Heart left ventricle (tissue), 16 donors: ENCODE measurements around the gene GPX2. TPM values are rescaled to one million over a fixed set of nuclear protein-coding genes. Genes with fewer than 3 reads are reported as not detected.
A peak's percentile ranks its signal among the peaks of the same experiment; 100 is the strongest.

Experiments used
- ATAC-seq, 4 donors: fragments of 200-7000 bp; cut with Tn5 transposase; one replicate each; pipeline ENCODE4 v1.9.1; 2020 to 2022; ENCODE audit warnings: moderate library complexity in 4 of 4, mild to moderate bottlenecking in 3 of 4, moderate number of reproducible peaks in 1 of 4
- DNase-seq, 5 donors: peaks; one replicate each; pipeline ENCODE4 v3.0.0-alpha.2; 2020
- H3K27ac ChIP-seq, 12 donors: fragments of 200-600 bp; sonication (generic) in 4 of 12; one replicate each; pipeline versions ENCODE4 v1.5.0 to v1.8.0; 2016 to 2022; ENCODE audit warnings: mild to moderate bottlenecking in 2 of 12
- H3K27me3 ChIP-seq, 9 donors: fragments of 200-600 bp; sonication (generic) in 2 of 9; one replicate each; pipeline versions ENCODE4 v1.5.1 to v1.8.0; 2016 to 2022; ENCODE audit warnings: mild to moderate bottlenecking in 3 of 9
- H3K36me3 ChIP-seq, 9 donors: fragments of 200-600 bp; sonication (generic) in 2 of 9; one replicate each; pipeline versions ENCODE4 v1.5.0 to v1.8.0; 2018 to 2022; ENCODE audit warnings: mild to moderate bottlenecking in 2 of 9
- H3K4me1 ChIP-seq, 12 donors: fragments of 200-600 bp; sonication (generic) in 4 of 12; one replicate each; pipeline versions ENCODE4 v1.5.0 to v1.8.0; 2016 to 2022; ENCODE audit warnings: mild to moderate bottlenecking in 3 of 12
- H3K4me3 ChIP-seq, 12 donors: fragments of 200-600 bp; sonication (generic) in 4 of 12; one replicate each; pipeline versions ENCODE4 v1.5.0 to v1.8.0; 2017 to 2022; ENCODE audit warnings: mild to moderate bottlenecking in 9 of 12, moderate library complexity in 4 of 12
- H3K9me3 ChIP-seq, 12 donors: fragments of 200-600 bp; sonication (generic) in 4 of 12; one replicate each; pipeline versions ENCODE4 v1.5.0 to v1.8.0; 2016 to 2022; ENCODE audit warnings: mild to moderate bottlenecking in 1 of 12
- POLR2A ChIP-seq, 2 donors: fragments of 450-650 bp; IDR thresholded peaks; one replicate each; pipeline ENCODE4 v1.6.1; 2017; ENCODE audit warnings: antibody characterized with exemption in 2 of 2, mild to moderate bottlenecking in 2 of 2, moderate library complexity in 2 of 2
- WGBS, 4 donors: extraction: QIAGEN DNeasy Blood & Tissue Kit in 2 of 4; methylation state at CpG; one replicate each; pipeline versions ENCODE4 v1.1.5 to v1.1.7; 2013 to 2018; 5-methylcytosine and 5-hydroxymethylcytosine counted together
- intact Hi-C, 10 donors: fragments of 100-400 bp; cut with DNase I; formaldehyde crosslinking; loops; one replicate each; pipeline versions ENCODE4 v1.11.1 to v1.14.2; 2022
- polyA plus RNA-seq, 2 donors: library from polyadenylated mRNA; stranded (reverse); fragments of 200-250 nt; gene quantifications; one replicate each; pipeline ENCODE4 v1.2.3, GENCODE V29; 2013
- total RNA-seq, 9 donors: library from RNA; depleted of rRNA in 2 of 9; stranded (reverse); fragments of >200 nt in 2 of 9; fragmentation: NEBNext Ultra II Directional in 3 of 9; extraction: Animal tissue kit (Norgen Biotek cat#: 25700) in 3 of 9; gene quantifications; one replicate each; pipeline versions ENCODE4 v1.1.0 to v1.2.4, GENCODE V29; 2016 to 2023
- TF ChIP-seq, protein P1 (sequence below), 12 donors: fragments of 200-600 bp; sonication (generic) in 4 of 12; IDR thresholded peaks; one replicate each; pipeline versions ENCODE4 v1.5.0 to v1.8.0; 2018 to 2022; ENCODE audit warnings: antibody characterized with exemption in 12 of 12, mild to moderate bottlenecking in 5 of 12
- donor health status: ischemic (EF 13 %, LVEDD 7.1; RV severe dilation, severe dysfunction).
- donor health status: healthy with polysubstance abuse.
- donor health status: DM: no; HTN: yes; CAD: no.
- donor health status: DM: no; HTN: no; CAD: no.
- donor health status: ischemic (EF 25% LVEDD 6.9; RV normal size, moderate dysfunction).
- donor health status: ischemic (EF 25% LVEDD 5.7; RV mildly dilated, moderate dysfunction).
- donor health status: healthy.
- donor health status: DM: yes; HTN: yes; CAD: no.
- donor health status: ischemic (EF 35%, LVEDD 5.7; RV mildly dilated, moderate dysfunction).
- donor health status: nonischemic (EF 11% LVEDD 7.7; RV severe dilation, severe dysfunction).
- donor health status: DM: yes; HTN: yes; CAD: no.
- donor health status: PGD.
- donor health status: ischemic (EF 29% LVEDD 5.4; RV normal size, mild dysfunction).
- donor health status: nonischemic (EF 23%, LVEDD 6.1; RV moderate dilation, normal function).

GPX2 gene
- total and polyA plus RNA-seq, 11 donors: 0.26 TPM; not detected in 10

DNA sequence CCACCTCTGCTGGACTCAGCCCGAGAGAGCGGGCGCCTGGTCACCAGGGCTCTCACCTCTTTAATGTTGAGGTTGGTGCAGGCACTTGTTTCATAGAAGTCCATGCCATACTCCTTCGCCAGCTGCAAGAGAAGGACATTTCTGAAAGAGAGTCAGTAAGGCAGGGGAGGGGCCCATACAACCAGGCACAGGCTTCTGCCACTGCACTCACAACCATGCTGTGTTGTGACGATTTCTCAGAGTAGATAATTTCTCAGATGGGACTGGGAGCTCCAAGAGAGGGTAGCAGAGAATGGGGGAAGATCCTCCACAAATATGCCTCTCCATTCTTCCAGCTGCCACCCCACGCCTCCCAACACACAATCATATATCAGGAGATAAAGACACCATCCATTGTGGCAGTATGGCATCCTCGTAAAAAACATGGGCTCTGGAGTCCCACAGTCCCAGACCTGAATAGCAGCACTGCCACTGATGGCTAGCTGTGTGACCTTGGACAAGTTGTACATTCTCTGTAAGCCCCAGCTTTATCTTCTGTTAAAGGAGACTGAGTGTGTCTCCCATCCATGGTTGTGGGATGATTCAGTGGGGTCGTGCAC is 6.2 kb upstream of the GPX2 start:
- Histone ChIP-seq H3K27me3 (no peaks in the 10 kb centered on the region), H3K4me3 (no peak overlapping the region), H3K36me3 (peaks cover 0 to 24% (median 9%) of the 10 kb centered on the region in 9 donors), H3K9me3 (no peaks in the 10 kb centered on the region), H3K27ac (peak overlapping the region in 8 of 12 donors; percentile 32 to 99 (median 87)), H3K4me1 (peaks cover 0 to 56% (median 20%) of the 10 kb centered on the region in 12 donors)
- 70 to 93% (median 87%) methylated on average over 7 to 8 of the region's 8 CpGs for WGBS, 4 donors
- ATAC-seq (peak in 1 of 4 donors; percentile 1), DNase-seq (no peak)
- intact Hi-C loops: no loop called here
- no peak for TF ChIP-seq POLR2A (IDR thresholded peaks at IDR 0.05)
- TF ChIP-seq, protein P1, sequence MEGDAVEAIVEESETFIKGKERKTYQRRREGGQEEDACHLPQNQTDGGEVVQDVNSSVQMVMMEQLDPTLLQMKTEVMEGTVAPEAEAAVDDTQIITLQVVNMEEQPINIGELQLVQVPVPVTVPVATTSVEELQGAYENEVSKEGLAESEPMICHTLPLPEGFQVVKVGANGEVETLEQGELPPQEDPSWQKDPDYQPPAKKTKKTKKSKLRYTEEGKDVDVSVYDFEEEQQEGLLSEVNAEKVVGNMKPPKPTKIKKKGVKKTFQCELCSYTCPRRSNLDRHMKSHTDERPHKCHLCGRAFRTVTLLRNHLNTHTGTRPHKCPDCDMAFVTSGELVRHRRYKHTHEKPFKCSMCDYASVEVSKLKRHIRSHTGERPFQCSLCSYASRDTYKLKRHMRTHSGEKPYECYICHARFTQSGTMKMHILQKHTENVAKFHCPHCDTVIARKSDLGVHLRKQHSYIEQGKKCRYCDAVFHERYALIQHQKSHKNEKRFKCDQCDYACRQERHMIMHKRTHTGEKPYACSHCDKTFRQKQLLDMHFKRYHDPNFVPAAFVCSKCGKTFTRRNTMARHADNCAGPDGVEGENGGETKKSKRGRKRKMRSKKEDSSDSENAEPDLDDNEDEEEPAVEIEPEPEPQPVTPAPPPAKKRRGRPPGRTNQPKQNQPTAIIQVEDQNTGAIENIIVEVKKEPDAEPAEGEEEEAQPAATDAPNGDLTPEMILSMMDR (IDR thresholded peaks at IDR 0.05): no peak

DNA sequence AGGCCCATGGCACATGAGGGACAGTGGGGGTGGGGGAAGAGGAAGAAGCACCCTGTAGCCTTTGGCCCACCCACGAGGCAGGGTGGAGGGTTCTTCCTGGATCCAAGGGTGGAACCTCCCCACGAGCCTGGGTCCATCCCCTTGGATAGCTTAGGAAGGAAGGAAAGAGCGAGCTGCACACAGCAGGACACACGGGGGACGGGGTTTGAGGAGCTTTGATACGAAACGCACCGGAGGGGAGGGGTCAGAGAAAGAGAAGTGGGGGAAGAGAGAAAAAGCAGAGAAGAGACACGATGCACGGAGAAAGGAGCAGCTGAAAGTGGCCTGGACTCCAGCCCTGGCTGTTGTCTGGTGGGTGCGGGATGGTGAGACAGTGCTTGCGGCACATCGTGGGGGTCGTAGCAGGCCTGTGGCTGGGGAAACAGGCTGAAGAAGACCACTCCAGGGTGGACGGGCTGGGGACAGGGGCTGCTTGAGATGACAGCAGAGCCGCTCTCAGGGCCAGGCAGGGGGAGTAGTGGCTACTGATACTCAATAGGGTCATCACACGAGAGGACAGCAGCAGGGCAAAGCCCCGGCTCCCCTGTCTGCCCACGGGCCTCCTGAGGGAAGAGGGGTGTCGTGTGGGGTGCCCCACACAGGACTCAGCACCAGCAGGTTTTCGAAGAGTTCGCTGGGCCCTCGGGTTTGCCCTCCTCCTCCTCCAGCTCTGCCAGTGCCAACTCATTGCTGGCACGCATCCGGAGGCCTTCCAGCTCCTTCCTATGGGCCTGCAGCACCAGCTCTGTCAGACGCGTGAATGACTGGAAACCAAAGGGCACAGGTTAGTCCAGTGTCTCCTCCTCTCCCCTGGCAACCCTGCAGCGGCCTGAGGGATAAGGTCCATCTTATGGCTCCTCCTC is 5.4 kb upstream of the GPX2 start:
- Histone ChIP-seq H3K27me3 (no peaks in the 10 kb centered on the region), H3K36me3 (peaks cover 0 to 29% (median 9%) of the 10 kb centered on the region in 9 donors), H3K9me3 (no peaks in the 10 kb centered on the region), H3K4me1 (peaks cover 0 to 49% (median 20%) of the 10 kb centered on the region in 12 donors), H3K4me3 (no peak overlapping the region), H3K27ac (peak overlapping the region in 8 of 12 donors; percentile 32 to 99 (median 87))
- ATAC-seq (peak in 3 of 4 donors; percentile 10 to 44 (median 37)), DNase-seq (peak in 4 of 5 donors; percentile 42 to 84 (median 56))
- intact Hi-C loops: no loop called here
- 82 to 86% (median 84%) methylated on average over 23 to 28 of the region's 28 CpGs for WGBS, 4 donors
- TF ChIP-seq POLR2A (IDR thresholded peaks at IDR 0.05): no peak
- TF ChIP-seq, protein P1 (IDR thresholded peaks at IDR 0.05): no peak

DNA sequence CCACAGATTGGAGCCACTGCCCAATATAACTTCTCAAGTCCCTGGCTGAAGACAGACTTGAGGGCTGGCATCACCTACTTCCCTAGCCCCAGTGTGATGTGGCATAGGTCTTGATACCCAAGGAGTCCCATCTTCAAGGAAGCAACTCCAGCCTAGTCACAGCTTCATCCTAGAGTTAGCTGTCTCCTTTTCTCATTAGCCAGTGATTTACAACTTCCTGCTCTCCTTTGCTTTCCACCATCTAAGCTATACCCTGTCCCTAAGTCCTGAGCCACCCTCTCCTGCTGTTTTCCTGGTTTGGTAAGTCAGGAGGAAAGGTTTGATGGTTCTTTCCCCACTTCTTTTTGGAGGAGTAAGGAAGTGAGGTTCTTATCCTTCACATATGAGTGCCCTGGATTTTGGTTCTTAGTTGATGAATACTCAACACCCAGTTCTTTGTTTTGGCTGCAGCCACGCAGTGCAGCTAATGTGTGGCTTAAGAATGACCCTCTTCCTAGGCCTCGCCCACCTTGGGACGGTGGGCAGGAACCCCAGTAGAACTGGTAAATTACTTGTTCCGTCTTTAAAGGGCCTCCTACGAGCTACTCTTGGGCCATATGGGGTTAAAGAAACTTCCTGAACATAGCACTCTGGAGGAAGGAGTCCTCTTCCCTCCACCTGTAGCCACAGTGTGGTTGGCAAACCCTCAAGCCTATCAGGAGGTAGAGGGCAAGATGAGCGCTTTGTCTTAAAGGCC is 3.9 kb upstream of the GPX2 start:
- WGBS, 4 donors: 80 to 93% (median 85%) methylated on average over 6 of the region's 6 CpGs
- peaks cover 0 to 38% (median 10%) of the 10 kb centered on the region in 9 donors for H3K36me3 ChIP-seq
- DNase-seq: no peak
- ATAC-seq: no peak
- H3K27me3 ChIP-seq: no peaks in the 10 kb centered on the region
- intact Hi-C loops: no loop called here
- no peak overlapping the region for H3K4me3 ChIP-seq
- no peaks in the 10 kb centered on the region for H3K9me3 ChIP-seq
- peaks cover 0 to 35% (median 12%) of the 10 kb centered on the region in 12 donors for H3K4me1 ChIP-seq
- TF ChIP-seq POLR2A (IDR thresholded peaks at IDR 0.05): no peak
- TF ChIP-seq, protein P1 (IDR thresholded peaks at IDR 0.05): no peak
- no peak overlapping the region for H3K27ac ChIP-seq
